ENCODE data around the gene RHBDF1.

Gene RHBDF1

DNA sequence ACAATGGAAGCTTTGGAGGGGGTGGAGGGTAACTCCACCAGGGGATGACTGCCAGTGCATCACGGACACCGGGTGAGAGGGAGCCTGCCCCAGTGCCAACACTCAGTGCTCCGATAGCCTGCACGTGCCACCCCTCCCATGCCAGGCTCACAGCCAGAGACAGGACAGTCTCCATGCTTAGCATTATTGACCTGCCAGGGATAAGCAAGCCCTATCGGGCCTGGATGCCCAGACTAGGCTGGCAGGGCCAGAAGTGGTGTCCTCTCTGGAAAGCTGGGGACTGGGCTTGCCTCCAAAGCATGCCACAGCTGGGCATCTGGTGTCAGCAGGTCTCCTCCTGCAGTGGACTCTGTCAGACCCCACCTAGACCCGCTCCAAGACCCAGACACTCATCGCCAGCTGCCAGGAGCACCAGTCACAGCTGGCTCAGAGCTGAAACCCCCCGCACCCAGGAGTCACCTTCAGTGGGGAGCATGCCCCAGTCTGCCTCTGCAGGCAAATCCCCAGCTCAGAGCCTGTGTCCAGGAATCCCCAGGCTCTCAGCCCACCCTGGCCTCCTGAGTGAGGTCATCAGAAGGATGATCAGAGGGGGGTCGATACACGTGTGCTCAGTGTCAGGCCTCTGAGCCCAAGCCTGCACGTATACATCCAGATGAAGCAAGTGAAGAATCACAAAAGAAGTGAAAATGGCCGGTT is 1.8 kb upstream of the RHBDF1 start:
- FAIRE-seq: no peak

DNA sequence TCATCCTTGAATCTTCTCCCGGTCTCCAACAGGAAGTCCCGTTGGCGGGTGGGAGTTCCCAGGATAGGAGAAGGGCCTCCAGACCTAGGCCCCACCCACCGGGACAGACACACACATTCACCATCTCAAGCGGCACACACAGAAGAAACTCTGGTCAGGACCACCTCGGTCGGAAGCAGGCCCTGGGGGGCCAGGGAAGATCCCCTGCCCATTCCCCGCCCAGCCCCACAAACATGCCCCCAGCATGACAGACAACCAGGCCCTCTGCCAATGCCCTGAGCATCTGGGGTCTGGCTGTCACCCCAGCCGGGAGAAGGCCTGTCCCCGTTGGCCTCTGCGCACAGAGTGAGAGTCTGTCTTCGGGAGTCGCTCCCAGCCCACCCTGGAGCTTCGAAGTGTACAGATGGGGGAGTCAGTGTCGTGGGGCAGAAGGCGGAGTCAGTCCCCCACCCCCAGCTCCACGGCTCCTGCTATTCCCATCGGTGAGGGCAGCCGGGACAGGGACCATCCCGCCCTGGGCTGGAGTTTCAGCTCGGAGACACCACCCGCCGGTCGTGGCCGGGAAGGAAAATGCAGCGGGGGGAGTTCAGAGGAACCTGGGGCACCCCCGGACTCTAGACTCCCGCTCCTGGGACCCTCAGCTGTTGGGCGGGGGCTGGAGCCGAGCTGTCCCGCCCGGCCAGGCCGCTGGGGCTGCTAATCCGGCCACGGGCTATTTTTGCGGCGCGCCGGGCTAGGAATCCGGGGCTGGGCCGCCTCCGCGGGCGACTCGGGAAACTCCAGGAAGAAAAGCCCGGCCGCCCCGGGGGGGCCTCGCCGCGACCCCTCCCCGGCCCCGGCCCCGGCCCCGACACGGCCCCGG is 660 bp downstream of the RHBDF1 start:
- FAIRE-seq: no peak

DNA sequence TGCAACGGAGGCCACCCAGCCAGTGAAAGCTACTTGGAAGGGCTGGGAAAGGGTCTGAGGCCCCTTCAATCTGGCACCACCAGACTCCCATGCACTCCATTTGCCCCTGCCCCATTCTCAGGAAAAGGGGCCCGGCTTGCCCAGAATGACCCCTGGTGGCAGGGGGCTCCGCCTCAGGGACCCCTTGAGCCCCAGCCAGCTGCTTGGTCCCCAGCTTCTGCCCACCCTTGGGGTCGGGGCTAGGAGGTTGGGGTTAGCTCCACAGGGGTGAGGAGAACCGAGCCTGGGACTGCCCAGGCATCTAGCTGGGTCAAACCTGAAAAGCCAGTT is 1.3 kb downstream of the RHBDF1 start:
- FAIRE-seq: no peak

DNA sequence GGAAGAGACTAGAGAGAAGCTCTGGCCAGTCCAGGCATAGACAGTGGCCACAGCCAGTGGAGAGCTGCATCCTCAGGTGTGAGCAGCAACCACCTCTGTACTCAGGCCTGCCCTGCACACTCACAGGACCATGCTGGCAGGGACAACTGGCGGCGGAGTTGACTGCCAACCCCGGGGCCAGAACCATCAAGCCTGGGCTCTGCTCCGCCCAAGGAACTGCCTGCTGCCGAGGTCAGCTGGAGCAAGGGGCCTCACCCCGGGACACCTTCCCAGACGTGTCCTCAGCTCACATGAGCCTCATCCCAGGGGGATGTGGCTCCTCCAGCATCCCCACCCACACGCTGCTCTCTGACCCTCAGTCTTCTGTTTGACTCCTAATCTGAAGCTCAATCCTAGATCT is 3.2 kb downstream of the RHBDF1 start:
- no peak for FAIRE-seq

DNA sequence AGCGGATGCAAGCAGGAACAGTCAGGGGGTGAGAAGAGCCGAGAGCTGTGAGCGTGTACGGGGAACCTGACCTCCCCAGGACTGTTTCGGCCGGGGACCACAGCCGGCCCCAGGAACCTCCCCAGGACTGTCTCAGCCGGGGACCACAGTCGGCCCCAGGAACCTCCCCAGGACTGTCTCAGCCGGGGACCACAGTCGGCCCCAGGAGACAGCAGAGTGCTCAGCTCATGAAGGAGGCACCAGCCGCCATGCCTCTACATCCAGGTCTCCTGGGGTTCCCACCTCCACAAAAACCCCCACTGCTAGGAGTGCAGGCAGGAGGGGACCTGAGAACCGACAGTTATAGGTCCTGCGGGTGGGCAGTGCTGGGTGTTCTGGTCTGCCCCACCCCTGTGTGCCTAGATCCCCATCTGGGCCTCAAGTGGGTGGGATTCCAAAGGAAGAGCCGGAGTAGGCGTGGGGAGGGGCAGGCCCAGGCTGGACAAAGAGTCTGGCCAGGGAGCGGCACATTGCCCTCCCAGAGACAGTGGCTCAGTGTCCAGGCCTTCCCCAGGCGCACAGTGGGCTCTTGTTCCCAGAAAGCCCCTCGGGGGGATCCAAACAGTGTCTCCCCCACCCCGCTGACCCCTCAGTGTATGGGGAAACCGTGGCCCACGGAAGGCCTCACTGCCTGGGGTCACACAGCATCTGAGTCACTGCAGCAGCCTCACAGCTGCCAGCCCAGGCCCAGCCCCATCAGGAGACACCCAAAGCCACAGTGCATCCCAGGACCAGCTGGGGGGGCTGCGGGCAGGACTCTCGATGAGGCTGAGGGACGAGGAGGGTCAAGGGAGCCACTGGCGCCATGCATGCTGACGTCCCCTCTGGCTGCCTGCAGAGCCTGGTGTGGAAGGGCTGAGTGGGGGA is 4.3 kb downstream of the RHBDF1 start:
- FAIRE-seq: no peak

DNA sequence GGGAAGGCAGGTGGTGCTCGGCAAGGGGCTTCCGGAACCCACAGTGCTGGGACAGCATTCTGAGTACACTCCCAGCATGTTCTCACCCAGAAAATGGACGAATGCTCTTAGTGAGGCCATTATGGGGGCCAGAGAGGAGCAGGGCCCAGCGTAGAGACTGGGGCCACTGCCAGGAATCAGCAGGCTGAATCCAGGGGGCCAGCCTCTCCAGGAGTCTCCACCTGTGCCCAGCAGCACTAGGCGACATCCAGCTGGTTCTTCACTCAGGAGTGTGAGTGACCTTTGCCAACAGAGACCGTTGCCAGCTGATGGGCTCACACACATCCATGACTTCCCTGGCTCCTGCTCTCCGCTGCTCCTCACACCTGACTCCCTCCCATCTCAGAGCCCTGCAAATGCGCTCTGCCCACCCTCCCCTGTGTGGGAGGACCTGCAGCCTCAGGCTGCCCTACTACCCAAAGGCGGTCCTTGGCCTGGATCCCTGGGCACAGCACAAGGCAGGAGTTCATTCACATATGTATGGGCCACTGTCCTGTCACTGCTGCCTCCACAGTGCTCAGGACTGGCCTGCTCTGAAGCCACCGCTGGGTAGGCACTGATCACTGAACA is 5.1 kb downstream of the RHBDF1 start:
- FAIRE-seq: no peak

DNA sequence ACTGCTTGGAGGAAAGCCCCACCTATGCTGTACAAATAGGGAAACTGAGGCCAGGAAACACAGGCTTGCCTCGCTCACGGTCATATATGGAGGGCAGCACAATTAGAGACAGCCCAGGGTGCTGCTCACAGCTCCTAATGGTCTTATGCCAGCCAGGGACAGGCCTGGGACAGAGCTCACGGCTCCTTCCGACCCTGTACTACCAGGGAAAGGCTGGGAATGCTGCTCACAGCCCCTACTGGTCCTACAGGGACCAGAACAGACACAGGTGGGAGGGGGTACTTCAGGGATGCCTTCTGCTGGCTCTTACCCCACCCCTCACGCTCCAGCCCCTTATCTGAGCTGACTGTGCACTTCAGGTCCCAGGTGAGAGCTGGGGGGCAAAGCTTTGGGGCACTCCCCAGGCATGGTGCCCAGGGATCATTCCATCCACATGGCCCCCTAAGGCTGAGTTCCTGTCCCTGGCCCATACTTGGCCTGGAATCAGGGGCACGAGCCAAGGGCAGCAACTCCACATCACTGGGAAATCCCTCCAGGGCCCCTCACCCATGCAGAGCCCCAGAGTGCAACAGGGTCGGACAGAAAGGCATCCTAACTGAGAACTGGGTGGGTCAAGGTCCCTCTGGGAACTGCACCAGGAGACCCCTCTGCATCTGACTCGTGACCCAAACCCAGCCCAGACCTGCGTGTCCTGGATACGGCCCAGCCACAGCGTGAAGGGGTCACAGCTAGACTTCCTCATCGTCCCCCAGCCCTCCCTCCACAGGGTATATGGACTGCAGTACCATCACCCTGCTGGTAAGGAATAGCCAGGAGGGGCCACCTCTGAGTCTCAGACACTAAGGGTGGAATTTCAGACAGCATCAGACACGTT is 5.9 kb downstream of the RHBDF1 start:
- no peak for FAIRE-seq

DNA sequence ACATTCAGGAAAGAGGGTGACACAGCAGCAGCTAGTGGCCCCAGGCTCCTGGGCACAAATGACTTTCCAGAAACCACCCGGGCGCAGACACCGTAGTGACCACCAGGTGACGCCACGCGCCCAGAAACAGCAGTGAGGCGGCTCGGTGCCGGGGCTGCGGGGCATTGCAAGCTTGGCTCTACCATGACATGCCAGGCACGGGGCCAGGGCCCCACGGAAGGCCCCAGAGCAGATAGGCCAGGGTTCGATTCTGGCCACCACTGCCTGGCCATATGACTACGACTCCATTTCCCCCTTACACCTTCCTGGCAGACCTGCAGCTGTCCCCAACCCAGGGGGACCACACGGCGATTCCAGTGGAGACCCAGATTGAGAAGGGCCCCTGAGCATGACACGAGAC is 6.7 kb downstream of the RHBDF1 start:
- no peak for FAIRE-seq

DNA sequence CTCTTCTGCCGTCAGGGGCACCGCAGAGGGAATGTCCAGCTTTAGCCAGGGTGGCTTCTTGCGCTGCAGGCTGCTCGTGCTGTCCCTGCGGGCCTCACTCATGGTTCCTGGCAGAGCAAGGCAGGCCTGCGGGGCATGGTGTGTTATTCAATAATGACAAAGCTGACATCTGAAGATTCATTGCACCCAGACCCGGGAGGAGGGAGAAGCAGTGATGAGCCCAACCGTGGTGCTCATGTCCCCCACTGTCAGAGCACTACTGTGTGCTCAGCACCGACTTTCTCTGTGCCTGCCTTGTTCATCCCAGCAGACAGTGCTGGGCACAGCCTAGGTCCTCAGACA is 7.5 kb downstream of the RHBDF1 start:
- FAIRE-seq: no peak

DNA sequence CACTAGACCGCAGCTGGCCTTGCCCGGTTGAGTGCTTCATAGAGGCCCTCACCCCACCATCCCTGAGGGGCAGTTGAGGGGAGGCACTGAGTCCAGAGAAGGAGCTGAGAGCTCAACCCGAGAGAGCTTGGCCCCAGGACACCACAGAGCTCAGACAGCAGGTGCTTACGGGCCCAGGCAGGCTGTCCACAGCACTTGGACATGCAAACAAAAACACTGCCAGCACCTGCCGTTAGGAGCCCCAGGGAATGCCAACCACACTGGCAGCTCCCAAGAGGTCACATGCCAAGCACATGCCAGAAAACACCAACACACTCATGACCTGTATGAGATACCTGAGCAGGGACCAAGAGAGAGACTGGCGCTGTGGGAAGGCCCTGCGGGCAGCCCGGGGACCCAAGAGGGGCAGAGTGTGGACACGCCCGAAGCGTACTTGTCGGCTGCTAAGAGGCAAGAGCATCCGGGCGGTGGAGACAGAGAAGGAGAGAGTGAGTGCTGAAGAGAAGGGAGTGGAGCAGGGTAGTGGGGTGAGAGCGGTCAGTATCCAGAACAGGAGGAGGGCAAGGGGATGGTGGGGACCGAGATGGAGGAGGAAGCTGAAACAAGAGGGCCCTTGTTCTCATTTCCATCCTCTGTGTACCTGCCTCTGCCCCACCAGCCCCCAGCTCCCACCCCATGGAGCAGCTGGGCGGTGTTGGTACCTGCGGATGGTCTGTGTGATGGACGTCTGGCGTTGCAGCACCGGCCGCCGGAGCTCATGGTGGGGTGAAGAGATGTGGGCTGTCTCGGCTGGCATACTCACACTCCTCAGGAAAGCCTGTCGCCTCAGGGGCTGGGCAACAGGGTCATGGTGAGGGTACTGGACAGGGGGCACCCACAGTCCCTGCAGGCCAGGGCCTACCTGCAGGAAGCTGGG is 8.2 kb downstream of the RHBDF1 start:
- FAIRE-seq: no peak

DNA sequence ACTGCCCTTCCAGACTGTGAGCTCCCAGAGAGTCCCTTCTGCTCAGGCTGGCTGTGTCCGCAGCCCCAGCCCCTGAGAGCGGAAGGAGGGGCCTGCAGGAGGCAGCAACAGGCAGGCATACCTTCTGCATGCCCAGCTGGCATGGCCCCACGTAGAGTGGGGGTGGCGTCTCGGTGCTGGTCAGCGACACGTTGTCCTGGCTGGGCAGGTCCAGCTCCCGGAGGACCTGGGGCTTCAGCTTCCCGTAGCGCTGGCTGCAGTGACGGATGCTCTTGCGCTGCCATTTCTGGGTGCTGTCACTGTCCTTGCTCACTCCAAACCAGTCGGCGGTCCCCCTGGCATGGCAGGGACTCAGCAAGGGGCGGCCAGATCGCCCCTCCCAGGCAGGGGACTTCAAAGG is 9.0 kb downstream of the RHBDF1 start:
- no peak for FAIRE-seq

DNA sequence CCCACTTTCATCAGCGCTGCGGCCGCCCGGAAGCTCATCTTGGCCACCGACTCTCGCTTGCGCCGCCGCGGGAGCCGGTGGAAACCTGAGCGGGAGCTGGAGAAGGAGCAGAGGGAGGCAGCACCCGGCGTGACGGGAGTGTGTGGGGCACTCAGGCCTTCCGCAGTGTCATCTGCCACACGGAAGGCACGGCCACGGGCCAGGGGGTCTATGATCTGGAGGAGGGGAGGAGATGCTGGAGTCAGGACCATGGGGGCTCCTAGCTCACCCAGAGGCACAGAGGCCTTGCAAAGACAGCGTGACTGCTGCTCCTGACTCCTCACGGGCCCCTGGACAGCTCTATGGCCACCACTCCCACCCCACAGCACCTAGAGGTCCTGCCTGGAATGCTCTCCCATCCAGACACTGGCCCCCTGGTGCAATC is 9.5 kb downstream of the RHBDF1 start:
- FAIRE-seq: no peak

DNA sequence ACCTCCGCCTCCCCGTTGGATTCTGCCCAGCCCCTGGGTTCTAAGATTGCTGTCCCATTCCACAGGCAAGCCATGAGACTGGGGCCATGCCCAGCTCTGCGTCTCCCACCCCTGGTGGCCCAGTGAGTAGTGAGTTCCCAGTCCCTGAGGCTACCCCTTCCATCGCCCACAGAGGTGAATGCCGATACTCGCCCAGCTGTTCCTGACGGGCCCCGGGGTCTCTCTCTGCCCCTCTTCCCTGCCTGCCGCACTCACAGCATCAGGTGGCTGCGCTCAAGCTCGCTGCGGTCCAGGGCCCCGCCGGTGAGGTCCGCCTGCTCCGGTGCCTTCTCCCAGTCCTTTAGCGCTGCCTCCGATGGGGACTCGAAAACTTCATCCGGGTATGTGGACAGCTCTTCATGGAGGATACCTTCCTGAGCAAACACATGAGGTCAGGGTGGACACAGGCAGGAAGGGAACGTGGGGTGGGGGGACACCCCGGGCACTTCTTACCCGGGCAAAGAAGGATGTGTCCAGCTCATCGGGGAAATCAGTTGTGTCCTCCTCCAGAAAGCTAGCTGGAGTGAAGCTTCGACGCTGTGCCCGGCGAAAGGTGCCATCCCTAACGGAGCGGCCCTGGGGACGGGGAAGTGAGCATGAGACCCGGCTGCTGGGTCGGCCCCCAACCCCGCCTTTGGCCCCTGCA is 10.0 kb downstream of the RHBDF1 start:
- FAIRE-seq: no peak

DNA sequence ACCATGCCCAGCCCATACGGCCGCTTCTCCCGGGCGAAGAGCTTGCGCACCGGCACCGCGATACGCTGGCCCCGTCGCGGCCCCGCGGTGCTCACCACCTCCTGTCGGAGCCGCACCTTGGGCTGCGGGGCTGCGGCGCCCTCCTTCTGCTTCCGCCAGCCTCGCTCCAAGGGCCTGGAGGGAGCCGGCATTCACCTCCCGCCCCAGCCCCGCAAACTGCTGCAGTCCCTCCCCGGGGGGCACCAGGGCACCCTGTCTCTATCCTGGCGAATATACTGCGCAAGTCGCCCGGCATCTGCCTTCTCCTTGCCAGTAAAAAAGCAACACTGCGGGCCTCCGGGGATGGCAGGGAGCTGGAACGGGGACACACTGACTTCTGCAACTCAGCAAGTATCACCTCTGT is 10.6 kb downstream of the RHBDF1 start:
- FAIRE-seq: no peak

DNA sequence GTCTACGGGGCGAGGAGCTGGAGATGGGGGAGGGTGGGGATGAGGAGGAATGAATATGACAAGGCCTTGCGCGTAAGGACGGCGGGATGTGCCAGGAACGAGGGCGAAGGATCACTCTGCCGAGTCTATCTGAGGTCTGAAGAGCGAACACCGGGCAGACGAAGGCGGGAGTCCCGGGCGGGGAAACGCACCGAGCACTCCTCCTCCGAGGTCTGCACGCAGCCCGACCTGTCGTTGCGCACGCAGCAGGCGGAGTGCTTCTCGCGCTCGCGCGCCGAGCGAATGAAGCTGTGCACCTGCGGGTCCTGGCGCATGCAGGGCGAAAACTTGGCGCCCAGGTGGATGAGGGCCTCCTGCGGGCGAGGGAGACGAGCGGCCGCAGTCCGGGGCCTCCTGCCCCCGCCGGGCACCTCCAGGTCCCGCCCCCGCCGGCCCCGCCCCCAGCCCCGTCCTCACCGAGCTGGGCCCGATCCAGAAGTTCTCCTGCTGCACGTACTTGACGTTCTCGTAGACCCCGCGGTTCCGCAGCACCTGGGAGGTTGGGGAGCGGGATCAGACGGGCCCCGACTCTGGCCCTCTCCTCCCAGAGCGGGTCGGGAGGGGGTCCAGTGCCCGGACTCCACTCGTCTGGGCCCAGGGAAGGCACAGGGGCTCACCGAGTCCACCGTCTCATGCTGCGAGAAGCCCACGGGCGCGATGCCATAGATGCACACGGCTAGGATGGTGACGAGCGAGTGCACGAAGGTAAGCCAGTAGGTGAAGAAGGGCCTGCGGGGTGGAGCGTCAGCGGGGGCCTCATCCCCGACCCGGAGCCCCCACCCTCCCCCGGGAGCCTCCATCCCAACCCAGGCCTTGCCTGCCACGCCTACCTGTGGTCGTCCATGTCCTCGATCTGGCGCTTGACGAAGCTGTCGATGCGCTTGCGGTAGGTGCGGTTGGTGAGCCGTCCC is 11.2 kb downstream of the RHBDF1 start:
- no peak for FAIRE-seq

DNA sequence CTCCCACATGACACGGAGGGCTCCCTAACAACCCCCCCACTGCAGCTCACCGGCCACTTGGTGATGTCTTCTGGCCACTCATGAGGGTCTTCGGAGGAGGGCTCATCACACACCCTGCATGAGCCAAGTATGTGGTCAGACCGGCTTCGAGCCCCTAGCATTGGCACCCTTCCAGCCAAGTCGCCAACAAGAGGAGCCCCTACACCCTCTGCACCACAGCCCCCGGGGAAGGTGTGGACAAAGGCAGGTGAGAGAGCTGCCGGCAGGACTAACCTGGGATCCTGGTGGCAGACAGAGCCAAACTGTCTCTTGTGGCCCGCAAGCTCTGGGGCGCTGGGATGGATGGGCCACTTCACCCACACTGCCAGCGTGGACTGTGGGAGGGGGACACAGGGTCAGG is 12.3 kb downstream of the RHBDF1 start:
- no peak for FAIRE-seq

DNA sequence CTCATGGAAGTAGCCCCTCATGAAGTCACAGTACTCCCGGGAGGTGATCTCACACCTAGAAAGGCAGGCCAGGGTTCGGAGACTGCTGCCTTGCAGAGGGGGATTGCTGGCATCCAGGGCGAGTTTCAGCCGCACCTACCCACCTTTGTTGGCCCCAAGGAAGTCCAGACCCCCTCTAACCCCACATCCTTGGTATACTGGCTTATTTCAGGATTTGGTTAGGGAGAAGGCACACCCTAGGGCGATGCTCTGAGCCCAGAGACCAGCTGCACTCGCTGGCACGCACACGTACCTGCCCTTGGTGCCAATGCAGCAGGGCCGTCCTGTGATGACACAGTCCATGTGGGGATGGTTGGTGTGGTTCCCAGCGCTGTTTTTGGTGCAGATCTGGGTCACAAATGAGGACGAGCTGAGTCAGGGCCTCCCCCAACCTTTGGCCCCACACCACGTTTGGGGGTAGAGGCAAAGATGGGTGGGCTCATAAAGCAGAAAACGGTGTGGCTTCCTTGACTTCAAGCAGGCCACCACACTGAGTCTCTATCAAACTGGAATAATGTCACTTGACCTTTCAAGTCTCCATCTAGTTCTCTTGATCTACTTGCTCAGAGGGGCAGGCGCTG is 12.9 kb downstream of the RHBDF1 start:
- no peak for FAIRE-seq

Data from endometrium (tissue), 2 donors.